Tibial nerve (tissue), 4 donors: Measurements from ENCODE around the gene VRK2.

Experiments used
- CTCF ChIP-seq, 5 experiments: fragments of 200-600 bp in 3 of 5; fragments of 450-650 bp in 2 of 5; sonication (generic) in 3 of 5; IDR thresholded peaks; one replicate each; pipeline ENCODE4 v1.5.1; 2016 to 2019; ENCODE audit warnings: antibody characterized with exemption in 5 of 5, mild to moderate bottlenecking in 3 of 5, moderate library complexity in 2 of 5
- EP300 ChIP-seq, 2 donors: sonication (generic); formaldehyde crosslinking; IDR thresholded peaks; one replicate each; pipeline ENCODE4 v1.6.1; 2017; ENCODE audit warnings: antibody characterized with exemption in 2 of 2, mild to moderate bottlenecking in 1 of 2
- POLR2A ChIP-seq, 2 donors: fragments of 450-650 bp; IDR thresholded peaks; one replicate each; pipeline ENCODE4 v1.6.1; 2017; ENCODE audit warnings: antibody characterized with exemption in 2 of 2, mild to moderate bottlenecking in 2 of 2, moderate library complexity in 2 of 2

GRCh38 chr2:58137856-58138255, 91.2 kb downstream of the VRK2 start:
- TF ChIP-seq POLR2A (IDR thresholded peaks at IDR 0.05) (no peak), CTCF (IDR thresholded peaks at IDR 0.05) (no peak), EP300 (IDR thresholded peaks at IDR 0.05) (no peak)
